OCI-LY1 (cell line): ENCODE data around the gene SLC50A1.

Source experiments
- H2AFZ ChIP-seq: fragments of 200-600 bp; sonication (generic), shearing (Covaris generic); 2 replicates; pipeline ENCODE4 v1.6.0; 2014; ENCODE audit warnings: antibody characterized with exemption, mild to moderate bottlenecking, low read length
- H3F3A ChIP-seq: fragments of 200-600 bp; sonication (generic), shearing (Covaris generic); 2 replicates; pipeline ENCODE4 v1.6.0; 2014; ENCODE audit warnings: mild to moderate bottlenecking, antibody characterized with exemption, low read length, moderate library complexity; ENCODE audit not compliant: insufficient read depth
- H3K27ac ChIP-seq: fragments of 200-600 bp; sonication (generic); 2 replicates; pipeline ENCODE4 v1.5.1; 2014; ENCODE audit warnings: low read length, mixed run types, mild to moderate bottlenecking, low read depth; ENCODE audit not compliant: poor library complexity, severe bottlenecking
- H3K27me3 ChIP-seq: fragments of 200-600 bp; sonication (generic); 2 replicates; pipeline ENCODE4 v1.6.0; 2014; ENCODE audit warnings: antibody characterized with exemption, mild to moderate bottlenecking, low read length, moderate library complexity; ENCODE audit not compliant: insufficient read depth
- H3K36me3 ChIP-seq: fragments of 200-600 bp; sonication (generic); 2 replicates; pipeline ENCODE4 v1.6.1; 2014; ENCODE audit warnings: mild to moderate bottlenecking, antibody characterized with exemption, low read length, moderate library complexity, mixed read lengths; ENCODE audit not compliant: insufficient read depth
- H3K4me1 ChIP-seq: fragments of 200-600 bp; sonication (generic); 2 replicates; pipeline ENCODE4 v1.5.1; 2014; ENCODE audit warnings: mild to moderate bottlenecking, low read length, moderate library complexity; ENCODE audit not compliant: insufficient read depth, severe bottlenecking
- H3K4me2 ChIP-seq: fragments of 200-600 bp; sonication (generic), shearing (Covaris generic); 2 replicates; pipeline ENCODE4 v1.6.1; 2014; ENCODE audit warnings: low read length
- H3K4me3 ChIP-seq: fragments of 200-600 bp; sonication (generic); 2 replicates; pipeline ENCODE4 v1.5.1; 2014; ENCODE audit warnings: low read length, low read depth, mild to moderate bottlenecking, mixed read lengths; ENCODE audit not compliant: poor library complexity, severe bottlenecking
- H3K79me2 ChIP-seq: fragments of 200-600 bp; shearing (Covaris generic); 2 replicates; pipeline ENCODE4 v1.6.1; 2016; ENCODE audit warnings: mixed run types, low read length, mixed read lengths; ENCODE audit not compliant: insufficient read depth
- H3K9ac ChIP-seq: fragments of 200-600 bp; sonication (generic), shearing (Covaris generic); 2 replicates; pipeline ENCODE4 v1.6.1; 2014; ENCODE audit warnings: mild to moderate bottlenecking, low read length, mixed read lengths
- H3K9me2 ChIP-seq: fragments of 200-600 bp; sonication (generic), shearing (Covaris generic); 2 replicates; pipeline ENCODE4 v1.6.1; 2014; ENCODE audit warnings: low read depth, mild to moderate bottlenecking, low read length, mixed read lengths
- H3K9me3 ChIP-seq: fragments of 200-600 bp; shearing (Covaris generic); 2 replicates; pipeline ENCODE4 v1.6.1; 2014; ENCODE audit warnings: low read length, mixed read lengths
- H4K20me1 ChIP-seq: fragments of 200-600 bp; sonication (generic), shearing (Covaris generic); 2 replicates; pipeline ENCODE4 v1.6.0; 2016; ENCODE audit warnings: mild to moderate bottlenecking, low read length; ENCODE audit not compliant: insufficient read depth
- CTCF ChIP-seq: fragments of 200-600 bp; sonication (generic), shearing (Covaris generic); IDR thresholded peaks from 2 replicates; pipeline ENCODE4 v1.5.1; 2017; ENCODE audit warnings: mild to moderate bottlenecking, antibody characterized with exemption, low read length, moderate library complexity, mixed read lengths
- EZH2 ChIP-seq: fragments of 200-600 bp; sonication (generic), shearing (Covaris generic); IDR thresholded peaks from 2 replicates; pipeline ENCODE4 v1.8.0; 2017; ENCODE audit warnings: borderline replicate concordance, mixed run types, mild to moderate bottlenecking, antibody characterized with exemption, low read length, moderate library complexity, mixed read lengths

SLC50A1 gene

GRCh38 chr1:155186067-155186793, 50.6 kb downstream of the SLC50A1 start:
- H3K4me2 ChIP-seq, result no peak overlapping the region
- no peaks in the 10 kb centered on the region for H3K9me3 ChIP-seq
- no peak overlapping the region for H3K4me3 ChIP-seq
- TF ChIP-seq CTCF, result no peak
- TF ChIP-seq EZH2, result no peak
- H3K27ac ChIP-seq, result no peak overlapping the region
- H3K27me3 ChIP-seq, result no peaks in the 10 kb centered on the region; the same call in 1 of the 2 replicates
- H3K4me1 ChIP-seq, result peaks cover 17% of the 10 kb centered on the region
- no peak overlapping the region for H3K9ac ChIP-seq
- no peaks in the 10 kb centered on the region for H3K9me2 ChIP-seq
- no peaks in the 10 kb centered on the region for H4K20me1 ChIP-seq
- H2AFZ ChIP-seq, result no peak overlapping the region
- H3F3A ChIP-seq, result no peaks in the 10 kb centered on the region
- no peaks in the 10 kb centered on the region for H3K79me2 ChIP-seq
- no peaks in the 10 kb centered on the region for H3K36me3 ChIP-seq

- Histone ChIP-seq H3K36me3 (no peaks in the 10 kb centered on the region), H2AFZ (no peak overlapping the region), H3K9ac (no peak overlapping the region), H3K27me3 (no peaks in the 10 kb centered on the region; the same call in 1 of the 2 replicates), H3K27ac (no peak overlapping the region), H3K4me2 (no peak overlapping the region), H3K79me2 (no peaks in the 10 kb centered on the region), H3K9me2 (no peaks in the 10 kb centered on the region), H3F3A (no peaks in the 10 kb centered on the region), H3K9me3 (no peaks in the 10 kb centered on the region), H3K4me1 (peaks cover 17% of the 10 kb centered on the region), H4K20me1 (no peaks in the 10 kb centered on the region), H3K4me3 (no peak overlapping the region)
- TF ChIP-seq CTCF (no peak), EZH2 (no peak)
Measured at GRCh38 chr1:155186794-155187455, 51.3 kb downstream of the SLC50A1 start.

- no peaks in the 10 kb centered on the region for H3K9me2 ChIP-seq
Measured at GRCh38 chr1:155187456-155187891, 51.8 kb downstream of the SLC50A1 start.

More at GRCh38 chr1:155187456-155187891, 51.8 kb downstream of the SLC50A1 start:
- Histone ChIP-seq H3K79me2 (no peaks in the 10 kb centered on the region), H3K27me3 (no peaks in the 10 kb centered on the region; the same call in 1 of the 2 replicates), H2AFZ (no peak overlapping the region), H3K36me3 (no peaks in the 10 kb centered on the region), H3K27ac (no peak overlapping the region), H4K20me1 (no peaks in the 10 kb centered on the region), H3K4me1 (peaks cover 17% of the 10 kb centered on the region), H3K4me2 (no peak overlapping the region), H3K9me3 (no peaks in the 10 kb centered on the region), H3K9ac (no peak overlapping the region), H3K4me3 (no peak overlapping the region), H3F3A (no peaks in the 10 kb centered on the region)
- no peak for TF ChIP-seq EZH2
- no peak for TF ChIP-seq CTCF
